H1 (cell line): ENCODE measurements around the gene KRTAP4-2. TPM values are rescaled to one million over a fixed set of nuclear protein-coding genes. Genes with fewer than 3 reads are reported as not detected.

Experiments
- CTCF ChIA-PET: fragments of 300-600 bp; sonication (Branson Sonifier 250); formaldehyde crosslinking; loops from one replicate; lab custom pipeline; 2021; ENCODE audit not compliant: partially characterized antibody; lab: Charles Lee
- POLR2A ChIA-PET: fragments of 300-600 bp; sonication (Branson Sonifier 250); formaldehyde crosslinking; loops from one replicate; lab custom pipeline; 2021; ENCODE audit warnings: inconsistent platforms; ENCODE audit not compliant: partially characterized antibody; lab: Charles Lee
- DNase-seq, 2 experiments: peaks; one replicate each; pipeline versions ENCODE4 v3.0.0 to v3.0.0-alpha.2; 2010 to 2022; ENCODE audit warnings: low spot score in 2 of 2, low read depth in 1 of 2, mixed read lengths in 1 of 2
- FAIRE-seq: peaks from 2 replicates; lab custom pipeline; 2011; peaks lifted over from hg19 to GRCh38; lab: Jason Lieb, UNC
- H2AFZ ChIP-seq: 2 replicates; pipeline ENCODE4 v1.8.1; 2012; ENCODE audit warnings: low read length, inconsistent platforms
- H2AK5ac ChIP-seq: 2 replicates; pipeline ENCODE4 v1.6.1; 2013; ENCODE audit warnings: low read depth, low read length
- H2BK120ac ChIP-seq: replicated peaks from 2 replicates; pipeline ENCODE3; 2013; ENCODE audit warnings: low read depth, low read length, inconsistent platforms
- H2BK12ac ChIP-seq: 2 replicates; pipeline ENCODE4 v1.6.1; 2013; ENCODE audit warnings: low read depth, low read length
- H2BK15ac ChIP-seq: 2 replicates; pipeline ENCODE4 v1.6.1; 2013; ENCODE audit warnings: low read length
- H2BK20ac ChIP-seq: 2 replicates; pipeline ENCODE4 v1.6.1; 2013; ENCODE audit warnings: low read length
- H2BK5ac ChIP-seq: 2 replicates; pipeline ENCODE4 v1.6.1; 2013; ENCODE audit warnings: low read depth, low read length
- H3K14ac ChIP-seq: 2 replicates; pipeline ENCODE4 v1.6.1; 2013; ENCODE audit warnings: inconsistent platforms; ENCODE audit not compliant: insufficient read length
- H3K18ac ChIP-seq: 2 replicates; pipeline ENCODE4 v1.6.1; 2013; ENCODE audit warnings: low read length; ENCODE audit errors: extremely low read depth
- H3K23ac ChIP-seq: 2 replicates; pipeline ENCODE4 v1.6.1; 2013; ENCODE audit warnings: inconsistent platforms; ENCODE audit not compliant: insufficient read length
- H3K23me2 ChIP-seq: 2 replicates; pipeline ENCODE4 v1.6.1; 2013; ENCODE audit warnings: low read depth, low read length
- H3K27ac ChIP-seq: 2 replicates; pipeline ENCODE4 v1.6.1; 2011; ENCODE audit warnings: low read depth, low read length, inconsistent platforms
- H3K27me3 ChIP-seq, 4 experiments: replicated peaks in 1 of 4; 1 replicate in 1 of 4; 2 replicates in 3 of 4; pipeline versions ENCODE4 v1.6.1 to v1.8.1; 2011 to 2013; ENCODE audit warnings: low read length in 3 of 4, mild to moderate bottlenecking in 3 of 4, inconsistent platforms in 2 of 4, mixed read lengths in 2 of 4, moderate library complexity in 1 of 4; ENCODE audit not compliant: control insufficient read depth in 3 of 4, insufficient read depth in 3 of 4; ENCODE audit errors: extremely low read depth in 1 of 4
- H3K36me3 ChIP-seq, 4 experiments: 2 replicates each; pipeline versions ENCODE4 v1.6.1 to v1.8.1; 2011 to 2013; ENCODE audit warnings: mild to moderate bottlenecking in 4 of 4, low read length in 3 of 4, moderate library complexity in 2 of 4, control low read depth in 1 of 4, inconsistent platforms in 1 of 4; ENCODE audit not compliant: insufficient read depth in 4 of 4, control insufficient read depth in 2 of 4
- H3K4ac ChIP-seq: replicated peaks from 2 replicates; pipeline ENCODE3; 2013; ENCODE audit warnings: low read length, low read depth, mixed read lengths, inconsistent platforms; ENCODE audit not compliant: insufficient read length
- H3K4me1 ChIP-seq, 4 experiments: replicated peaks in 1 of 4; 1 replicate in 1 of 4; 2 replicates in 3 of 4; pipeline versions ENCODE4 v1.6.1 to v1.8.1; 2011 to 2013; ENCODE audit warnings: low read length in 3 of 4, inconsistent platforms in 2 of 4, mixed read lengths in 1 of 4; ENCODE audit not compliant: insufficient read depth in 4 of 4, control insufficient read depth in 3 of 4
- H3K4me2 ChIP-seq, 2 experiments: 2 replicates each; pipeline versions ENCODE4 v1.6.1 to v1.8.1; 2011 to 2013; ENCODE audit warnings: low read depth in 2 of 2, low read length in 2 of 2, control low read depth in 1 of 2, inconsistent platforms in 1 of 2, mild to moderate bottlenecking in 1 of 2; ENCODE audit not compliant: insufficient read depth in 1 of 2
- H3K4me3 ChIP-seq, 4 experiments: fragments of 200-600, 300-600 bp in 1 of 4; sonication (generic), shearing (Covaris generic), sonication (Bioruptor Twin) in 1 of 4; 2 replicates each; pipeline versions ENCODE4 v1.5.1 to v1.8.1; 2011 to 2016; ENCODE audit warnings: low read length in 4 of 4, low read depth in 3 of 4, control low read depth in 2 of 4, inconsistent platforms in 2 of 4, mild to moderate bottlenecking in 2 of 4, mixed read lengths in 1 of 4, moderate library complexity in 1 of 4; ENCODE audit not compliant: insufficient read depth in 2 of 4; ENCODE audit errors: extremely low read depth in 1 of 4
- H3K56ac ChIP-seq: replicated peaks from 2 replicates; pipeline ENCODE3; 2013; ENCODE audit warnings: low read depth, mild to moderate bottlenecking, mixed read lengths, low read length, inconsistent platforms; ENCODE audit not compliant: insufficient read length
- H3K79me1 ChIP-seq: 2 replicates; pipeline ENCODE4 v1.6.1; 2013; ENCODE audit warnings: low read depth, low read length, control low read depth
- H3K79me2 ChIP-seq, 2 experiments: 2 replicates each; pipeline versions ENCODE4 v1.6.1 to v1.8.1; 2012 to 2013; ENCODE audit warnings: low read length in 2 of 2, mild to moderate bottlenecking in 2 of 2, inconsistent platforms in 1 of 2; ENCODE audit not compliant: insufficient read depth in 2 of 2, control insufficient read depth in 1 of 2
- H3K9ac ChIP-seq, 4 experiments: replicated peaks in 1 of 4; 1 replicate in 1 of 4; 2 replicates in 3 of 4; pipeline versions ENCODE4 v1.6.1 to v1.8.1; 2011 to 2013; ENCODE audit warnings: low read depth in 3 of 4, low read length in 3 of 4, control low read depth in 2 of 4, mild to moderate bottlenecking in 2 of 4, moderate library complexity in 2 of 4, inconsistent platforms in 1 of 4; ENCODE audit errors: extremely low read depth in 1 of 4
- H3K9me3 ChIP-seq, 2 experiments: 2 replicates each; pipeline versions ENCODE4 v1.6.1 to v1.8.1; 2012 to 2013; ENCODE audit warnings: mild to moderate bottlenecking in 2 of 2, moderate library complexity in 2 of 2, control low read depth in 1 of 2, inconsistent platforms in 1 of 2, low read depth in 1 of 2, low read length in 1 of 2, mixed read lengths in 1 of 2; ENCODE audit not compliant: insufficient read depth in 2 of 2
- H4K20me1 ChIP-seq, 2 experiments: replicated peaks in 1 of 2; 2 replicates each; pipeline versions ENCODE3 to v1.8.1; 2011 to 2013; ENCODE audit warnings: inconsistent platforms in 2 of 2, low read length in 2 of 2, mild to moderate bottlenecking in 1 of 2; ENCODE audit not compliant: insufficient read depth in 2 of 2, control insufficient read depth in 1 of 2
- H4K5ac ChIP-seq: 2 replicates; pipeline ENCODE4 v1.6.1; 2013; ENCODE audit warnings: low read length, low read depth, mixed read lengths, inconsistent platforms; ENCODE audit not compliant: insufficient read length
- H4K8ac ChIP-seq: 2 replicates; pipeline ENCODE4 v1.8.0; 2013; ENCODE audit warnings: mild to moderate bottlenecking, moderate library complexity, low read length, inconsistent platforms; ENCODE audit not compliant: insufficient read depth; ENCODE audit errors: extremely low read depth
- H4K91ac ChIP-seq: replicated peaks from 2 replicates; pipeline ENCODE3; 2013; ENCODE audit warnings: low read length, mixed read lengths, inconsistent platforms; ENCODE audit not compliant: insufficient read length
- BRCA1 ChIP-seq: IDR thresholded peaks from 2 replicates; pipeline ENCODE4 v1.6.1; 2012; ENCODE audit warnings: low read depth, low read length, improper control_type of control experiment
- CBX5 ChIP-seq: fragments of 300-800, 300-1000 bp; sonication (generic); IDR thresholded peaks from 2 replicates; pipeline ENCODE4 v1.7.1; 2016; ENCODE audit warnings: antibody characterized with exemption, low read length, low read depth
- CEBPB ChIP-seq: IDR thresholded peaks from 2 replicates; pipeline ENCODE4 v1.6.1; 2012; ENCODE audit warnings: low read depth, low read length
- EGR1 ChIP-seq: IDR thresholded peaks from 2 replicates; pipeline ENCODE4 v1.6.1; 2011; ENCODE audit warnings: low read depth, low read length, borderline replicate concordance
- RAD21 ChIP-seq, 2 experiments: IDR thresholded peaks in 1 of 2; conservative IDR thresholded peaks in 1 of 2; 2 replicates each; pipeline ENCODE4 v1.6.1; 2011; ENCODE audit warnings: low read depth in 2 of 2, low read length in 2 of 2, improper control_type of control experiment in 1 of 2, inconsistent platforms in 1 of 2, mild to moderate bottlenecking in 1 of 2, moderate library complexity in 1 of 2
- SRF ChIP-seq: IDR thresholded peaks from 2 replicates; pipeline ENCODE4 v1.6.1; 2011; ENCODE audit warnings: mild to moderate bottlenecking, low read depth, low read length, moderate library complexity
- WGBS, 2 experiments: shearing (Covaris generic) in 1 of 2; methylation state at CpG; one replicate each; pipeline versions ENCODE4 v1.1.6 to v1.1.7; 2013 to 2015; ENCODE audit warnings: low lambda C conversion rate in 2 of 2, mixed read lengths in 2 of 2, inconsistent platforms in 1 of 2, low coverage in 1 of 2, missing lambda C conversion rate in 1 of 2; ENCODE audit not compliant: insufficient replicate concordance in 2 of 2, insufficient coverage in 1 of 2, insufficient read length in 1 of 2; ENCODE audit errors: extremely low coverage in 1 of 2, missing lambda C conversion rate in 1 of 2; 5-methylcytosine and 5-hydroxymethylcytosine counted together
- polyA plus RNA-seq, 7 experiments: library from polyadenylated mRNA; depleted of rRNA in 3 of 7; stranded (reverse) in 5 of 7; unstranded in 2 of 7; fragments of >200 nt in 5 of 7; fragments of 200-250 nt in 2 of 7; gene quantifications; 1 replicate in 5 of 7; 2 replicates in 1 of 7; 4 replicates in 1 of 7; pipeline versions ENCODE4 v1.2.1 to v1.2.3, GENCODE V29; 2011 to 2013; ENCODE audit warnings: missing spikeins in 2 of 7, mixed read lengths in 2 of 7
- total RNA-seq: library from RNA; stranded (reverse); fragmentation: NEBNext Ultra II Directional; extraction: Animal tissue kit (Norgen Biotek cat#: 25700); gene quantifications from 2 replicates; pipeline ENCODE4 v1.2.1, GENCODE V29; 2021
- TF ChIP-seq, protein P1 (sequence below), 3 experiments: IDR thresholded peaks; 1 replicate in 2 of 3; 2 replicates in 1 of 3; pipeline versions ENCODE4 v1.5.1 to v1.6.1; 2011; ENCODE audit warnings: low read length in 3 of 3, mild to moderate bottlenecking in 3 of 3, inconsistent platforms in 2 of 3, low read depth in 1 of 3, moderate library complexity in 1 of 3; ENCODE audit not compliant: insufficient read depth in 1 of 3; ENCODE audit errors: control extremely low read depth in 1 of 3
- TF ChIP-seq, protein P2 (sequence below): IDR thresholded peaks from 2 replicates; pipeline ENCODE4 v1.6.1; 2012; ENCODE audit warnings: inconsistent platforms

The KRTAP4-2 gene
- total and polyA plus RNA-seq, 2 of the 8 experiments (the other 6 are each of a cell fraction or from before 2014, with no cell fraction given): not detected

DNA sequence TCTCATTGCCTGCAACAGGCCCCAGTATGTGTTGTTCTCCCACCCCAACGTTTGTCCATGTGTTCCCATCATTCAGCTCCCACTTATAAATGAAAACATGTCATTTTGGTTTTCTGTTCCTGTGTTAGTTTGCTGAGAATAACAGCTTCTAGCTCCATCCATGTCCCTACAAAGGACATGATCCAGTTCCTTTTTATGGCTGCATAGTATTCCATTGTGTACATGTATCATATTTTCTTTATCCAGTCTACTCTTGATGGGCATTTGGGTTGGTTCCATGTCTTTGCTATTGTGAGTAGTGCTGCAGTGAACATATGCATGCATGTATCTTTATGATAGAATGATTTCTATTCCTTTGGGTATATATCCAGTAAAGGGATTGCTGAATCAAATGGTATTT is 37.7 kb upstream of the KRTAP4-2 start:
- 93% methylated on average over 1 of the region's 1 CpG; no CpG with 5 or more reads in 1 of the 2 experiments for WGBS, 2 experiments
- Histone ChIP-seq H3K14ac (no peak overlapping the region), H2BK20ac (no peak overlapping the region), H2AK5ac (no peak overlapping the region), H2BK120ac (no peak overlapping the region), H3K9ac (no peak overlapping the region), H3K4ac (no peak overlapping the region), H3K27me3 (no peaks in the 10 kb centered on the region), H2BK5ac (no peak overlapping the region), H2AFZ (no peak overlapping the region), H3K9me3 (no peaks in the 10 kb centered on the region), H2BK15ac (no peak overlapping the region), H4K20me1 (no peaks in the 10 kb centered on the region), H3K79me2 (no peaks in the 10 kb centered on the region), H2BK12ac (no peak overlapping the region), H3K18ac (no peak overlapping the region), H3K4me3 (no peak overlapping the region), H3K23me2 (no peaks in the 10 kb centered on the region), H3K36me3 (no peaks in the 10 kb centered on the region), H3K79me1 (no peaks in the 10 kb centered on the region), H3K27ac (no peak overlapping the region), H4K8ac (no peak overlapping the region), H3K4me2 (no peak overlapping the region), H3K4me1 (no peaks in the 10 kb centered on the region), H3K56ac (no peak overlapping the region), H4K91ac (no peak overlapping the region), H4K5ac (no peak overlapping the region), H3K23ac (no peak overlapping the region)
- DNase-seq: no peak
- CTCF ChIA-PET: no interaction called here
- POLR2A ChIA-PET: no interaction called here
- FAIRE-seq: no peak
- TF ChIP-seq CEBPB (no peak), SRF (no peak), BRCA1 (no peak), EGR1 (no peak), CBX5 (no peak), RAD21 (IDR thresholded peaks at IDR 0.05 in 1 of 2, conservative IDR thresholded peaks at IDR 0.05 in 1 of 2; ENCODE audit: low read depth in 2 of 2, low read length in 2 of 2) (no peak)
- TF ChIP-seq, protein P1, sequence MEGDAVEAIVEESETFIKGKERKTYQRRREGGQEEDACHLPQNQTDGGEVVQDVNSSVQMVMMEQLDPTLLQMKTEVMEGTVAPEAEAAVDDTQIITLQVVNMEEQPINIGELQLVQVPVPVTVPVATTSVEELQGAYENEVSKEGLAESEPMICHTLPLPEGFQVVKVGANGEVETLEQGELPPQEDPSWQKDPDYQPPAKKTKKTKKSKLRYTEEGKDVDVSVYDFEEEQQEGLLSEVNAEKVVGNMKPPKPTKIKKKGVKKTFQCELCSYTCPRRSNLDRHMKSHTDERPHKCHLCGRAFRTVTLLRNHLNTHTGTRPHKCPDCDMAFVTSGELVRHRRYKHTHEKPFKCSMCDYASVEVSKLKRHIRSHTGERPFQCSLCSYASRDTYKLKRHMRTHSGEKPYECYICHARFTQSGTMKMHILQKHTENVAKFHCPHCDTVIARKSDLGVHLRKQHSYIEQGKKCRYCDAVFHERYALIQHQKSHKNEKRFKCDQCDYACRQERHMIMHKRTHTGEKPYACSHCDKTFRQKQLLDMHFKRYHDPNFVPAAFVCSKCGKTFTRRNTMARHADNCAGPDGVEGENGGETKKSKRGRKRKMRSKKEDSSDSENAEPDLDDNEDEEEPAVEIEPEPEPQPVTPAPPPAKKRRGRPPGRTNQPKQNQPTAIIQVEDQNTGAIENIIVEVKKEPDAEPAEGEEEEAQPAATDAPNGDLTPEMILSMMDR (IDR thresholded peaks at IDR 0.05; ENCODE audit: control extremely low read depth in 1 of 3, insufficient read depth in 1 of 3, low read depth in 1 of 3, low read length in 3 of 3): no peak
- TF ChIP-seq, protein P2, sequence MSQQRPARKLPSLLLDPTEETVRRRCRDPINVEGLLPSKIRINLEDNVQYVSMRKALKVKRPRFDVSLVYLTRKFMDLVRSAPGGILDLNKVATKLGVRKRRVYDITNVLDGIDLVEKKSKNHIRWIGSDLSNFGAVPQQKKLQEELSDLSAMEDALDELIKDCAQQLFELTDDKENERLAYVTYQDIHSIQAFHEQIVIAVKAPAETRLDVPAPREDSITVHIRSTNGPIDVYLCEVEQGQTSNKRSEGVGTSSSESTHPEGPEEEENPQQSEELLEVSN: no peak
